CD8-positive, alpha-beta memory T cell (primary cell): ENCODE data around the gene RALB. TPM values are rescaled to one million over a fixed set of nuclear protein-coding genes. Genes with fewer than 3 reads are reported as not detected.
A peak's percentile ranks its signal among the peaks of the same experiment; 100 is the strongest.

Source experiments
- CTCF ChIA-PET: fragments of 350-600 bp; sonication (Branson Sonifier 250); formaldehyde crosslinking; loops from one replicate; lab custom pipeline; 2021; ENCODE audit warnings: antibody characterized with exemption; lab: Charles Lee
- POLR2A ChIA-PET: fragments of 350-600 bp; sonication (Branson Sonifier 250); formaldehyde crosslinking; loops from one replicate; lab custom pipeline; 2021; ENCODE audit warnings: antibody characterized with exemption; lab: Charles Lee
- DNase-seq, 5 donors: peaks; one replicate each; pipeline versions ENCODE4 v3.0.0 to v3.0.0-alpha.2; 2020 to 2022; ENCODE audit warnings: mixed read lengths in 1 of 5
- H3K27ac ChIP-seq: one replicate; pipeline ENCODE4 v1.7.0; 2013; ENCODE audit warnings: low read depth, mild to moderate bottlenecking, low read length, moderate library complexity
- H3K27me3 ChIP-seq: 2 replicates; pipeline ENCODE4 v1.7.0; 2013; ENCODE audit warnings: low read length, mild to moderate bottlenecking; ENCODE audit not compliant: insufficient read depth, poor library complexity, severe bottlenecking
- H3K36me3 ChIP-seq: 2 replicates; pipeline ENCODE4 v1.7.0; 2013; ENCODE audit warnings: mild to moderate bottlenecking, low read length, moderate library complexity; ENCODE audit not compliant: insufficient read depth
- H3K4me1 ChIP-seq: 2 replicates; pipeline ENCODE4 v1.7.0; 2013; ENCODE audit warnings: mild to moderate bottlenecking, low read length, moderate library complexity; ENCODE audit not compliant: insufficient read depth
- H3K4me3 ChIP-seq: 2 replicates; pipeline ENCODE4 v1.7.0; 2013; ENCODE audit warnings: mild to moderate bottlenecking, low read length
- H3K9me3 ChIP-seq: 2 replicates; pipeline ENCODE4 v1.7.0; 2013; ENCODE audit warnings: mild to moderate bottlenecking, low read length
- H3K27ac Mint-ChIP-seq, 8 donors: one replicate each; pipeline ENCODE4 v1.8.0; 2020 to 2021; ENCODE audit warnings: mixed read lengths in 8 of 8, mild to moderate bottlenecking in 6 of 8, inconsistent platforms in 3 of 8, moderate library complexity in 3 of 8
- H3K27me3 Mint-ChIP-seq, 2 donors: one replicate each; pipeline ENCODE4 v1.8.0; 2020 to 2021; ENCODE audit warnings: mixed read lengths in 2 of 2, mild to moderate bottlenecking in 1 of 2, moderate library complexity in 1 of 2
- H3K36me3 Mint-ChIP-seq, 3 donors: one replicate each; pipeline ENCODE4 v1.8.0; 2020 to 2021; ENCODE audit warnings: mixed read lengths in 3 of 3, inconsistent platforms in 1 of 3, mild to moderate bottlenecking in 1 of 3
- H3K4me1 Mint-ChIP-seq, 3 donors: one replicate each; pipeline ENCODE4 v1.8.0; 2020 to 2021; ENCODE audit warnings: mixed read lengths in 3 of 3, inconsistent platforms in 1 of 3, mild to moderate bottlenecking in 1 of 3
- H3K4me3 Mint-ChIP-seq, 7 donors: one replicate each; pipeline ENCODE4 v1.8.0; 2020 to 2021; ENCODE audit warnings: mixed read lengths in 7 of 7, mild to moderate bottlenecking in 6 of 7, moderate library complexity in 4 of 7, inconsistent platforms in 2 of 7
- H3K9me3 Mint-ChIP-seq, 5 donors: one replicate each; pipeline ENCODE4 v1.8.0; 2020 to 2022; ENCODE audit warnings: mixed read lengths in 5 of 5, mild to moderate bottlenecking in 3 of 5, moderate library complexity in 2 of 5, inconsistent platforms in 1 of 5
- polyA plus RNA-seq: library from polyadenylated mRNA; unstranded; fragments of 300-500 nt; fragmentation: Illumina TruSeq; gene quantifications from one replicate; pipeline ENCODE4 v1.2.3, GENCODE V29; 2021
- total RNA-seq, 2 experiments: library from RNA; stranded (reverse); gene quantifications; one replicate each; pipeline ENCODE4 v1.2.3, GENCODE V29; 2021

RALB gene
- total and polyA plus RNA-seq, 3 experiments from 2014 or later = 32.5 to 39.6 (median 37.3) TPM

- Histone ChIP-seq H3K4me3 (no peak overlapping the region), H3K27ac (no peak overlapping the region), H3K36me3 (no peaks in the 10 kb centered on the region), H3K9me3 (no peaks in the 10 kb centered on the region), H3K27me3 (no peaks in the 10 kb centered on the region), H3K4me1 (peaks cover 8% of the 10 kb centered on the region)
- Mint-ChIP-seq H3K4me1 (peaks cover 14 to 19% (median 17%) of the 10 kb centered on the region in 3 donors), H3K9me3 (no peaks in the 10 kb centered on the region), H3K27ac (peak overlapping the region in 1 of 8 donors; percentile 74), H3K36me3 (peaks cover 9 to 46% (median 21%) of the 10 kb centered on the region in 3 donors), H3K4me3 (no peak overlapping the region), H3K27me3 (no peaks in the 10 kb centered on the region)
- ChIA-PET CTCF (no interaction called here), POLR2A (no interaction called here)
- DNase-seq = no peak
Observed at GRCh38 chr2:120285056-120285455, 32.4 kb downstream of the RALB start.

DNA sequence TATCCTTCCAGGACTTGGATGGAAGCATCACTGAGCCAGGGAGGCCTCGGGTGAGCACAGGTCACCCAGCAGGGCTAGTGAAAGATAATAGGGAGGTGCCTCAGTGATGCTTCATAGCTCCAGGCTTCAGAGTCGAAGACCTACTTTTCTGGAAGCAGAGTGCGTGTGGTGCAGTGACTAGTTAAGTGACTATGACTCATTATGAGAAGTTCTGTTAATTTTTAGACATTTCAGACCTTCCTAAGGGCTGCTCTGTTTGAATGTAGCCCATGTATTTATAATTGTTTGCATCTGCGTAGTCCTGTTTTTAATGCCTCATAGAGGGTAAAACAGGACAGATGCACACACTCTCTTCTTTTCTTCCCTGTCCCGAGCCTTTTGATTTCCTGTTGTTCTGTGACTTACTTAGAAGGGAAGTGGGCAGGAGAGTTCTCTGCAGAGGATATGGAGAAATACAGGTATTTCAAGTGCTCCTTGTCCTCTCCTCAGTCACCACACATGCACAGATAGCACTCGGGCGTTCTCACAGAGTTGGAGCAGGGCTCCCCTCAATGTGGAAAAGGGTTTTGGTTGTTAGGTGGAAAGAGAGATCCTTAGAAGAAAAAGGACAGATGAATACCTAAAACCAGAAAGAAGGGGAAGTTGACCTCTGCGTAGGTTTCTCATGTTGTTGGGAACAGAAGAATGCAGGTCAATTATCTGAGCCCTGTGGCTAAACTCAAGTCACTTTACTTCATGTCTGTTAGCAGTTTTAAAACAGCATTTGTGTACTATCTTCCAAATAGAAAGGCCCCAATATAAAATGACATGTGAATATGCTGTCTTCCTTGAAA, 34.7 kb downstream of the RALB start:
- peaks cover 4 to 55% (median 33%) of the 10 kb centered on the region in 3 donors for H3K36me3 Mint-ChIP-seq
- peaks cover 17 to 19% (median 19%) of the 10 kb centered on the region in 3 donors for H3K4me1 Mint-ChIP-seq

DNA sequence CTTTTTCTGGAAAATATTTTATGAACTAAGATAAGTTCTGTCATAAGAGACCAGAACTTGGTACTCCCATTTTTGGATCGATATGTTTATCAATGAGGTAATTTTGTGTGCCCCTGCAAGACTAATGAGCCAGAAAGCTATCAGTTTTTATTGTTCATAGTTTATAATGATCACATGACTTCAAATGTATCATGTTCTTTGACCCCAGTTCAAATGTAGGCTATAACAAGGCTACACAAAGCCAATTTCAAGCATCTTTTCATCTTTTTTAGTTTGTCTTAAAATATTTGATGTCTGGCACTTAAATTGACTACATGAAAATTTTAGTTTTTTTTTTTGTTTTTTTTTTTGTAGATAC, 35.3 kb downstream of the RALB start:
- Mint-ChIP-seq H3K27me3 (no peaks in the 10 kb centered on the region), H3K4me1 (peaks cover 17 to 19% (median 19%) of the 10 kb centered on the region in 3 donors), H3K9me3 (no peaks in the 10 kb centered on the region), H3K27ac (no peak overlapping the region), H3K4me3 (no peak overlapping the region), H3K36me3 (peaks cover 5 to 60% (median 35%) of the 10 kb centered on the region in 3 donors)
- Histone ChIP-seq H3K27ac (no peak overlapping the region), H3K27me3 (no peaks in the 10 kb centered on the region), H3K4me1 (peaks cover 11% of the 10 kb centered on the region), H3K9me3 (no peaks in the 10 kb centered on the region), H3K36me3 (peaks cover 2% of the 10 kb centered on the region), H3K4me3 (no peak overlapping the region)
- no peak for DNase-seq
- POLR2A ChIA-PET = no interaction called here
- CTCF ChIA-PET = interaction anchor here (1.0 kb wide), 1 partner anchor 14 kb away, joined by 3 read pairs; no protein-coding TSS in a partner anchor

More for the DNA sequence above, 34.7 kb downstream of the RALB start:
- no peaks in the 10 kb centered on the region for H3K9me3 ChIP-seq
- Mint-ChIP-seq H3K4me3 (no peak overlapping the region), H3K27me3 (no peaks in the 10 kb centered on the region), H3K9me3 (no peaks in the 10 kb centered on the region), H3K27ac (peak overlapping the region in 6 of 8 donors; percentile 56 to 89 (median 74))
- DNase-seq = no peak
- no peak overlapping the region for H3K27ac ChIP-seq
- no peaks in the 10 kb centered on the region for H3K27me3 ChIP-seq
- H3K4me3 ChIP-seq = no peak overlapping the region
- H3K36me3 ChIP-seq = no peaks in the 10 kb centered on the region
- POLR2A ChIA-PET = no interaction called here
- CTCF ChIA-PET = interaction anchor here (1.0 kb wide), 1 partner anchor 15 kb away, joined by 3 read pairs; no protein-coding TSS in a partner anchor
- H3K4me1 ChIP-seq = peaks cover 11% of the 10 kb centered on the region

GRCh38 chr2:120289221-120289906, 36.7 kb downstream of the RALB start:
- Mint-ChIP-seq H3K36me3 (peaks cover 13 to 69% (median 46%) of the 10 kb centered on the region in 3 donors), H3K4me3 (peak overlapping the region in 1 of 7 donors; percentile 34), H3K4me1 (peaks cover 17 to 19% (median 19%) of the 10 kb centered on the region in 3 donors), H3K27ac (no peak overlapping the region), H3K27me3 (no peaks in the 10 kb centered on the region), H3K9me3 (no peaks in the 10 kb centered on the region)
- no peak overlapping the region for H3K4me3 ChIP-seq
- peaks cover 11% of the 10 kb centered on the region for H3K4me1 ChIP-seq
- POLR2A ChIA-PET = no interaction called here
- no peaks in the 10 kb centered on the region for H3K27me3 ChIP-seq
- DNase-seq = no peak
- H3K9me3 ChIP-seq = no peaks in the 10 kb centered on the region
- H3K27ac ChIP-seq = no peak overlapping the region
- H3K36me3 ChIP-seq = peaks cover 5% of the 10 kb centered on the region
- CTCF ChIA-PET = no interaction called here

GRCh38 chr2:120290737-120291136, 38.1 kb downstream of the RALB start:
- Histone ChIP-seq H3K27ac (no peak overlapping the region), H3K9me3 (no peaks in the 10 kb centered on the region), H3K4me1 (peaks cover 11% of the 10 kb centered on the region), H3K36me3 (peaks cover 5% of the 10 kb centered on the region), H3K4me3 (no peak overlapping the region), H3K27me3 (no peaks in the 10 kb centered on the region)
- Mint-ChIP-seq H3K27ac (no peak overlapping the region), H3K27me3 (no peaks in the 10 kb centered on the region), H3K36me3 (peaks cover 13 to 70% (median 49%) of the 10 kb centered on the region in 3 donors), H3K9me3 (no peaks in the 10 kb centered on the region), H3K4me3 (no peak overlapping the region), H3K4me1 (peaks cover 17 to 19% (median 19%) of the 10 kb centered on the region in 3 donors)
- ChIA-PET CTCF (interaction anchor here (1.5 kb wide), 1 partner anchor 22 kb away, joined by 3 read pairs; no protein-coding TSS in a partner anchor), POLR2A (no interaction called here)
- no peak for DNase-seq

GRCh38 chr2:120291401-120292311, 39.0 kb downstream of the RALB start:
- Mint-ChIP-seq H3K27ac (peak overlapping the region in 1 of 8 donors; percentile 43), H3K27me3 (no peaks in the 10 kb centered on the region), H3K4me1 (peaks cover 11 to 19% (median 13%) of the 10 kb centered on the region in 3 donors), H3K36me3 (peaks cover 13 to 71% (median 45%) of the 10 kb centered on the region in 3 donors), H3K9me3 (no peaks in the 10 kb centered on the region), H3K4me3 (no peak overlapping the region)
- Histone ChIP-seq H3K27me3 (no peaks in the 10 kb centered on the region), H3K4me3 (no peak overlapping the region), H3K36me3 (peaks cover 5% of the 10 kb centered on the region), H3K4me1 (peaks cover 11% of the 10 kb centered on the region), H3K9me3 (no peaks in the 10 kb centered on the region), H3K27ac (peak overlapping the region; percentile 10)
- CTCF ChIA-PET = interaction anchor here (1.5 kb wide), 1 partner anchor 22 kb away, joined by 3 read pairs; no protein-coding TSS in a partner anchor
- no peak for DNase-seq
- POLR2A ChIA-PET = no interaction called here

DNA sequence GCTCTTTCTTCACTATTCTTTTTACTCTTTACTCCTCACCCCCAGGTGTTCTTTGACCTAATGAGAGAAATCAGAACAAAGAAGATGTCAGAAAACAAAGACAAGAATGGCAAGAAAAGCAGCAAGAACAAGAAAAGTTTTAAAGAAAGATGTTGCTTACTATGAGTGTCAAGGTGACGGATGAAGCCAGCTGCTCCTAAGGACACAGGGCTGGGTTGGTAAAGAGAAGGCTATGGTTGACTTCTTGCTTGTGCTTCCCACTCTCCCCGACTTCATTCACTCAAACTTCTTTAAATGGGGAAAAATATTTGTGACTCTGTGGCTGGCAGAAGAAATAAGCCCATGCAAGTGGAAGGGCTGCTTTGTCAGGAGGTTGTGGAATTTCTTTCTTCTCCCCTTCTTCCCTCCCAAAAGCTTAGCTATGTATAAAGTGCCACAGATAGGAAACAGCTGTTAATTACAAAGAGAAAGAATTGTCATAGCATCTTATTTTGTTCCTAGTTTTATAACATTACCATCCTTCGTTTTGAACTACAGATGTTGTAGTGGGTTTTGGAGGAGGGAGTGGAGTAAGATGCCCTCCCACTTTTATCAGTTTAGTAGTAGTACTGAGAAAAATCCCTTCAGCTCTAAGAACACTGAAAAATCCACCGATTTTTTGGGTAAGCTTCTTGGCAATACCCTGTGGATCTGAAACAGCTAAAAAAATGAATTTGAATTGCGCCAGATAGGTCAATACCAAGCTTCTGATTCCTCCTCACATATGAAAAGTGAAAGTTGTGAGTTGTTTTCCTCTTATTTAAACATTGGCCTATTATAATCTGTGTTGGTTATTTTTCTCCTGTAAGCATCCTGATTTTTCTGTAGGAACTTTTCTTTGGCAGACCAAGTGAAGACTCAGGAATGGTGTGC, 40.7 kb downstream of the RALB start:
- H3K9me3 Mint-ChIP-seq = no peaks in the 10 kb centered on the region
- CTCF ChIA-PET = interaction anchor here (0.8 kb wide), 1 partner anchor 118 kb away, joined by 3 read pairs; no protein-coding TSS in a partner anchor
- H3K4me3 Mint-ChIP-seq = no peak overlapping the region
- Histone ChIP-seq H3K4me1 (peaks cover 4% of the 10 kb centered on the region), H3K27me3 (no peaks in the 10 kb centered on the region), H3K9me3 (no peaks in the 10 kb centered on the region), H3K36me3 (peaks cover 5% of the 10 kb centered on the region), H3K27ac (no peak overlapping the region), H3K4me3 (no peak overlapping the region)
- POLR2A ChIA-PET = no interaction called here
- DNase-seq = no peak
- peaks cover 15 to 78% (median 46%) of the 10 kb centered on the region in 3 donors for H3K36me3 Mint-ChIP-seq
- peak overlapping the region in 2 of 8 donors; percentile 17 to 63 for H3K27ac Mint-ChIP-seq
- H3K27me3 Mint-ChIP-seq = no peaks in the 10 kb centered on the region
- peaks cover 0 to 6% (median 0%) of the 10 kb centered on the region in 3 donors for H3K4me1 Mint-ChIP-seq
